ENCODE measurements around the gene TSPAN18. TPM values are rescaled to one million over a fixed set of nuclear protein-coding genes. Genes with fewer than 3 reads are reported as not detected.

Gene TSPAN18
- total and polyA plus RNA-seq, 8 donors = 27.2 to 85.8 (median 63.7) TPM

DNA sequence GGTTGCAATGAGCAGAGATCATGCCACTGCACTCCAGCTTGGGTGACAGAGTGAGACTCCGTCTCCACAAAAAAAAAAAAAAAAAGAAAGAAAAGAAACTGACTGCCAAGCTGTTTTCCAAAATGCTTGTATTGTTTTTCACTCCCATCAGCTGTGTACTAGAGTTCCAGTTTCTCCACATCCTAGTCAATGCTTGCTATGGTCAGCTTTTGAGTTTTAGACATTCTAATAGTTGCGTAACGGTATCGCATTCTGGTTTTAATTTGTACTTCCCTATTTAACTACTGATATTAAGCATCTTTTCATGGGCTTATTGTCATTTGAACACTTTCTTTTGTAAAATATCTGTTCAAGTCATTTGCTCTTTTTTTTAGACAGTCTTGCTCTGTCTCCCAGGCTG, 55.7 kb downstream of the TSPAN18 start:
- H3K36me3 ChIP-seq = no peaks in the 10 kb centered on the region
- no peak for ATAC-seq
- intact Hi-C loops (cut with DNase I) = no loop called here
- no peaks in the 10 kb centered on the region for H3K9me3 ChIP-seq
- peaks cover 0 to 6% of the 10 kb centered on the region in 2 donors for H3K4me1 ChIP-seq
- no peak overlapping the region for H3K27ac ChIP-seq
- no peaks in the 10 kb centered on the region for H3K27me3 ChIP-seq
- TF ChIP-seq, protein P1, sequence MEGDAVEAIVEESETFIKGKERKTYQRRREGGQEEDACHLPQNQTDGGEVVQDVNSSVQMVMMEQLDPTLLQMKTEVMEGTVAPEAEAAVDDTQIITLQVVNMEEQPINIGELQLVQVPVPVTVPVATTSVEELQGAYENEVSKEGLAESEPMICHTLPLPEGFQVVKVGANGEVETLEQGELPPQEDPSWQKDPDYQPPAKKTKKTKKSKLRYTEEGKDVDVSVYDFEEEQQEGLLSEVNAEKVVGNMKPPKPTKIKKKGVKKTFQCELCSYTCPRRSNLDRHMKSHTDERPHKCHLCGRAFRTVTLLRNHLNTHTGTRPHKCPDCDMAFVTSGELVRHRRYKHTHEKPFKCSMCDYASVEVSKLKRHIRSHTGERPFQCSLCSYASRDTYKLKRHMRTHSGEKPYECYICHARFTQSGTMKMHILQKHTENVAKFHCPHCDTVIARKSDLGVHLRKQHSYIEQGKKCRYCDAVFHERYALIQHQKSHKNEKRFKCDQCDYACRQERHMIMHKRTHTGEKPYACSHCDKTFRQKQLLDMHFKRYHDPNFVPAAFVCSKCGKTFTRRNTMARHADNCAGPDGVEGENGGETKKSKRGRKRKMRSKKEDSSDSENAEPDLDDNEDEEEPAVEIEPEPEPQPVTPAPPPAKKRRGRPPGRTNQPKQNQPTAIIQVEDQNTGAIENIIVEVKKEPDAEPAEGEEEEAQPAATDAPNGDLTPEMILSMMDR (IDR thresholded peaks at IDR 0.05) = no peak
- DNase-seq = no peak
- H3K4me3 ChIP-seq = no peak overlapping the region

DNA sequence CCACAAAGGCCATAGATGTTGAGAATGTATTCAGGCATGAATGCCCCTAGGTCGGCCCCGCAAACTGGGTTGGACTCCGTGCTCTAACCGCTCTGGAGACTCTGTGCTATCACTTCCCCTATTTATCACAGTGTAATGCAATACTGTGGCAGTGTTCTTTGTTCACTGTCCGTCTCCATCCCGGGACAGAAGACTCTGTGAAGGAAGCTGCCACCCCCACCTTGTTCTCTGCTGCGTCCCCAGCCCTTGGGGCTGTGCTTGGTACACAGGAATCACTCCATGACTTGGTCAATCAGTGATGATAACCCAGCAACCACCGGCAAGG, 57.6 kb downstream of the TSPAN18 start:
- Histone ChIP-seq H3K36me3 (no peaks in the 10 kb centered on the region), H3K4me1 (peaks cover 0 to 6% of the 10 kb centered on the region in 2 donors), H3K27ac (no peak overlapping the region), H3K9me3 (no peaks in the 10 kb centered on the region), H3K27me3 (no peaks in the 10 kb centered on the region), H3K4me3 (no peak overlapping the region)
- DNase-seq (no peak), ATAC-seq (no peak)
- TF ChIP-seq, protein P1 (IDR thresholded peaks at IDR 0.05) = no peak
- intact Hi-C loops (cut with DNase I) = no loop called here

DNA sequence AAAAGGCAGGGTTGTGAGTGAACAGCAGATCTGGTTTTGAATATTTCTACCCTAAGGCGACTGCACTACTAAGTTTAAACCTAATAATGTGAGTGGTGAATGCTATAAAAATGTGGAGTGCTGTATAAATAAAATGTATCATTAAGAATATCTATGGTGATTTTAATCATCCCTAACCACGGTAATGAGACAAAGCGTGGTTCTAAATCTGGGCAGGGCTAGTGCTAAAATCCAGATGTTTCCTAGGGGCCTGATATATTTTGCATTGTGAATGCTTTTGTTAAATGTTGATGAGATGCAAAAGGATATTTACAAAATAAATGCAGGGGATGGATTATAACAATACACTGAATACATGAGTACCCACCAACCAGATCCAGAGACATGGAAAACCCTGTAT, 58.1 kb downstream of the TSPAN18 start:
- DNase-seq (no peak), ATAC-seq (no peak)
- TF ChIP-seq, protein P1 (IDR thresholded peaks at IDR 0.05) = no peak
- Histone ChIP-seq H3K27me3 (no peaks in the 10 kb centered on the region), H3K27ac (no peak overlapping the region), H3K9me3 (no peaks in the 10 kb centered on the region), H3K4me1 (peaks cover 0 to 6% of the 10 kb centered on the region in 2 donors), H3K4me3 (no peak overlapping the region), H3K36me3 (no peaks in the 10 kb centered on the region)
- intact Hi-C loops (cut with DNase I) = no loop called here

DNA sequence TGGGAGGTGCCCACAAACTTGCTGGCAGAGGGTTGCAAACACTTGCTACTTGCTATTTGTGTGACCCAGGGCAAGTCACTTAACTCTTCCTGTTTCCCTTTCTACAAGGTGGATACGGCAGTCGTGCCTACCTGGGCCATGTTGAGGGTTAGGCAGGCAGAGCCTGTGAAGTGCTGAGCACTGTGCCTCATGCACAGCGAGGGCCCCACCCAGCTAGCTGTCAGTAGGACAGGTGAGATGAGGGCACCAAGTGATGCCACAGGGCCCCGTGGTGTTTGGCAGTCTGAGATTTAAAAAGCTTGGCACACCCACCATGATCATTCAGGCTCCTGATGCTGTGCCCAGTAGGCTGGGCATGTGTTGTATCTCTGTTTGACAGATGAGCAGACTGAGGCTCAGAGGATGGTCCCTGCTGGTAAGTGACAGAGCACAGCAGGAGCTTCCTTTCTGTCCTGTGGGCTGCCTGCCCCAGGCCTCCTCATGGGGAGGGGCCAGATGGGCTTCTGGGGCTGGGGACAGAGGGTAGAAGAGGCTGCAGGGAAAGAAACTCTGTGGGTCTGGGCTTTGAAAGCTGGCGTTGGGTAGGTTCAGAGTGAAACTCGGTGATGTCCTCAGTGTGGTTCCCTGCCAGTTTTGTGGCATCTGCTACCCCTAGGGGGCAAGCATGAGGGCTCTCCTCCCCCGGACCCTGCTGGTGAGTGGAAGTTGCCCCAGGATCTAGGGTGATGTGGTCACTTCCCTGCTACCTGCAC, 59.3 kb downstream of the TSPAN18 start:
- H3K36me3 ChIP-seq = no peaks in the 10 kb centered on the region
- no peak overlapping the region for H3K4me3 ChIP-seq
- DNase-seq = no peak
- H3K27me3 ChIP-seq = no peaks in the 10 kb centered on the region
- H3K4me1 ChIP-seq = peaks cover 0 to under 1% of the 10 kb centered on the region in 2 donors
- no peaks in the 10 kb centered on the region for H3K9me3 ChIP-seq
- intact Hi-C loops (cut with DNase I) = no loop called here
- TF ChIP-seq, protein P1 (IDR thresholded peaks at IDR 0.05) = no peak
- H3K27ac ChIP-seq = no peak overlapping the region
- ATAC-seq = no peak

DNA sequence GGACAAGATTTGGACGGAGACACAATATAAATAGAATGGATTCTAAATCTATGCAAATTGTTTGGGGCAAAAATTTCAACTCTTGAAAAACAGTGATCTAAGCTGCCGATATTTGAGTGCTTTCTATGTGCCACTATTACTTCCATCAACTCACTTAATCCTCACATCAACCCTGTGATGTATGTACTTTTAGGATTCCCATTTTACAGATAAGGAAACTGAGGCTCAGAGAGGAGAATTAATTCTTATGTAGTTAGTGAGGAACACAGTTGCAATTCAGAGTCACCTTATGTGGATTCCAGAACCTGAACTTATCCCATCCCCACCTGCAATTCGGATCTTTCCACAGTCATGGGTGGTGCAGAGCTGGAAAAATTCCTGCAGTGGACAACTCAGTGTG, 60.3 kb downstream of the TSPAN18 start:
- Histone ChIP-seq H3K27me3 (no peaks in the 10 kb centered on the region), H3K4me1 (no peaks in the 10 kb centered on the region), H3K27ac (no peak overlapping the region), H3K9me3 (no peaks in the 10 kb centered on the region), H3K36me3 (no peaks in the 10 kb centered on the region), H3K4me3 (no peak overlapping the region)
- no peak for DNase-seq
- TF ChIP-seq, protein P1 (IDR thresholded peaks at IDR 0.05) = no peak
- no peak for ATAC-seq
- intact Hi-C loops (cut with DNase I) = no loop called here
